K562 (cell line): Measurements from ENCODE around the gene WNK1. TPM values are rescaled to one million over a fixed set of nuclear protein-coding genes. Genes with fewer than 3 reads are reported as not detected.
A peak's percentile ranks its signal among the peaks of the same experiment; 100 is the strongest.

Experiments
- DNMT1 ChIP-seq: fragments of 450-650 bp; IDR thresholded peaks from 2 replicates; pipeline ENCODE4 v1.6.1; 2016; ENCODE audit warnings: antibody characterized with exemption, mild to moderate bottlenecking
- NFXL1 ChIP-seq: fragments of 450-650 bp; formaldehyde crosslinking; IDR thresholded peaks from 2 replicates; pipeline ENCODE4 v1.4.0; 2021; ENCODE audit warnings: mild to moderate bottlenecking
- NUFIP1 ChIP-seq: fragments of 450-650 bp; IDR thresholded peaks from 2 replicates; pipeline ENCODE4 v1.6.1; 2018; ENCODE audit not compliant: partially characterized antibody
- RBBP5 ChIP-seq: fragments of 200-600 bp; sonication (generic); IDR thresholded peaks from 2 replicates; pipeline ENCODE4 v1.6.1; 2012; ENCODE audit warnings: borderline replicate concordance, mild to moderate bottlenecking, low read length, control low read depth, inconsistent platforms; ENCODE audit not compliant: insufficient read depth, poor library complexity, severe bottlenecking
- RBM25 ChIP-seq: fragments of 200-400 bp; formaldehyde crosslinking; IDR thresholded peaks from 2 replicates; pipeline ENCODE4 v1.6.1; 2018; ENCODE audit warnings: low read length, low read depth, moderate library complexity; ENCODE audit not compliant: severe bottlenecking
- SAFB2 ChIP-seq: fragments of 200-400 bp; formaldehyde crosslinking; IDR thresholded peaks from 2 replicates; pipeline ENCODE4 v1.6.1; 2018; ENCODE audit warnings: borderline replicate concordance, low read length, low read depth, moderate library complexity; ENCODE audit not compliant: severe bottlenecking
- SRSF1 ChIP-seq: fragments of 200-400 bp; formaldehyde crosslinking; IDR thresholded peaks from 2 replicates; pipeline ENCODE4 v1.6.1; 2017; ENCODE audit warnings: mild to moderate bottlenecking, low read depth, low read length, moderate library complexity
- ZBTB11 ChIP-seq, 3 experiments: fragments of 200-800 bp in 1 of 3; fragments of 250-450 bp in 1 of 3; fragments of 450-650 bp in 1 of 3; sonication (Bioruptor Pico) in 1 of 3; sonication (Bioruptor generic) in 1 of 3; formaldehyde crosslinking in 1 of 3; IDR thresholded peaks; 2 replicates each; pipeline versions ENCODE4 v1.6.1 to v1.8.0; 2016 to 2022; ENCODE audit warnings: mild to moderate bottlenecking in 2 of 3, missing genetic modification characterization in 2 of 3, missing compliant biosample characterization in 1 of 3, moderate library complexity in 1 of 3
- ZBTB9 ChIP-seq: fragments of 450-650 bp; formaldehyde crosslinking; IDR thresholded peaks from 2 replicates; pipeline ENCODE4 v1.4.0; 2020; ENCODE audit warnings: mild to moderate bottlenecking, moderate library complexity
- ZNF717 ChIP-seq: fragments of 250-450 bp; sonication (Bioruptor Pico); IDR thresholded peaks from 2 replicates; pipeline ENCODE4 v1.5.0; 2021
- polyA plus RNA-seq, 8 experiments: library from polyadenylated mRNA; depleted of rRNA in 4 of 8; stranded (reverse) in 5 of 8; unstranded in 3 of 8; fragments of >200 nt; fragmentation: Nextera tagmentation in 2 of 8; fragmentation: Illumina TruSeq in 1 of 8; extraction: Ambion mirVana in 2 of 8; extraction: Trizol in 1 of 8; gene quantifications; 2 replicates each; pipeline versions ENCODE4 v1.2.1 to v1.2.3, GENCODE V29; 2011 to 2014; ENCODE audit warnings: inconsistent platforms in 1 of 8, missing spikeins in 1 of 8
- total RNA-seq, 7 experiments: library from RNA; depleted of rRNA in 6 of 7; stranded (reverse); fragments of >200 nt in 6 of 7; fragmentation: Illumina TruSeq in 2 of 7; extraction: Trizol in 2 of 7; gene quantifications; 2 replicates each; pipeline versions ENCODE4 v1.2.1 to v1.2.3, GENCODE V29; 2011 to 2021; ENCODE audit warnings: low replicate concordance in 1 of 7
- TF ChIP-seq, protein P1 (sequence below), 2 experiments: fragments of 450-650 bp in 1 of 2; sonication (generic) in 1 of 2; formaldehyde crosslinking in 1 of 2; IDR thresholded peaks; 2 replicates each; pipeline versions ENCODE4 v1.7.1 to v1.9.0; 2016 to 2022; ENCODE audit warnings: inconsistent platforms in 1 of 2, mild to moderate bottlenecking in 1 of 2, missing genetic modification reagents in 1 of 2

The WNK1 gene
- total and polyA plus RNA-seq, 9 of the 15 experiments (the other 6 are each of a cell fraction or from before 2014, with no cell fraction given): 4.3 to 73.9 (median 31.0) TPM

DNA sequence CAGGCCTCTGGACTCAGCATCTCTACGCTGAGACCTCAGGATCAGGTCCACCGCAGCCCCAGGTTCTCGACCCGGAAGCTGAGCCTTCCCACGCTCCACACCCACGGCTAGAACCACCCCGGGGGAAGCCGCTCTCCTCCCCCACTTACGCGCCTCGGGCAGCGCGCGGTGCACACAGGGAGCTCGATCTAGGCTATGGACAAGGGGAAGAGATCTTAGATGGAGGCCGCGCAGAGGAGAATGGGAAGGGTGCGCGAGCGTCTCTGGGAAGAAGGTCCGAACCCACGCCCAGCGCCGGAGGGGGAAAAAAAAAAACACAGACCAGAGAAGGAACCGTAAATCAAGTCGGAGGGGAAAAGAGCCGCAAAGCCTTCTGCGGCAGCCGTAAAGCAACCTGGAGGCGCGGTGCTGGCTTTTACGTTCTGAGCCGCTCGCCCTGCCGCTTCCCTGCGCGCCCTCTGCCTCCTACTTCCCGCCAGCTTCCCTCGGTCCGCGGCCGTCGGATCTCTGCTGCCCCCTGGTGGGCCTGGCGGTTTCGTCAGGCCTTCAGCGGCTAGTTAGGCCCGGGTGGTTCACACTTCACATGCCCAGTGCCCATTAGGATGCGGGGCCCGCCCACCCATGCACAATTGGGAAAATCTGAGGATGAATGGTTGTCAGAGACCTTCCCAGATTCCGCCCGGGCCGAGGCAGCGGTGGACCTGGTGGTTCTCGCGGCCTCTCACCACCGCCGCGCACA is 197.2 kb downstream of the WNK1 start, which contains the start of gene RAD52 (continued):
- TF ChIP-seq DNMT1 (no peak), ZNF717 (CRISPR knock-in tag) (no peak), ZBTB11 (CRISPR knock-in tag; IDR thresholded peaks at IDR 0.05) (peak in 1 of 3 experiments; percentile 84; a peak in 2 of 6 replicates), ZBTB9 (CRISPR knock-in tag) (0 out of 2 replicates have a peak, but pooled peaks have one; percentile 57), RBM25 (no peak), NUFIP1 (no peak), SAFB2 (no peak), RBBP5 (no peak), NFXL1 (CRISPR knock-in tag) (no peak), SRSF1 (no peak)
- TF ChIP-seq, protein P1, sequence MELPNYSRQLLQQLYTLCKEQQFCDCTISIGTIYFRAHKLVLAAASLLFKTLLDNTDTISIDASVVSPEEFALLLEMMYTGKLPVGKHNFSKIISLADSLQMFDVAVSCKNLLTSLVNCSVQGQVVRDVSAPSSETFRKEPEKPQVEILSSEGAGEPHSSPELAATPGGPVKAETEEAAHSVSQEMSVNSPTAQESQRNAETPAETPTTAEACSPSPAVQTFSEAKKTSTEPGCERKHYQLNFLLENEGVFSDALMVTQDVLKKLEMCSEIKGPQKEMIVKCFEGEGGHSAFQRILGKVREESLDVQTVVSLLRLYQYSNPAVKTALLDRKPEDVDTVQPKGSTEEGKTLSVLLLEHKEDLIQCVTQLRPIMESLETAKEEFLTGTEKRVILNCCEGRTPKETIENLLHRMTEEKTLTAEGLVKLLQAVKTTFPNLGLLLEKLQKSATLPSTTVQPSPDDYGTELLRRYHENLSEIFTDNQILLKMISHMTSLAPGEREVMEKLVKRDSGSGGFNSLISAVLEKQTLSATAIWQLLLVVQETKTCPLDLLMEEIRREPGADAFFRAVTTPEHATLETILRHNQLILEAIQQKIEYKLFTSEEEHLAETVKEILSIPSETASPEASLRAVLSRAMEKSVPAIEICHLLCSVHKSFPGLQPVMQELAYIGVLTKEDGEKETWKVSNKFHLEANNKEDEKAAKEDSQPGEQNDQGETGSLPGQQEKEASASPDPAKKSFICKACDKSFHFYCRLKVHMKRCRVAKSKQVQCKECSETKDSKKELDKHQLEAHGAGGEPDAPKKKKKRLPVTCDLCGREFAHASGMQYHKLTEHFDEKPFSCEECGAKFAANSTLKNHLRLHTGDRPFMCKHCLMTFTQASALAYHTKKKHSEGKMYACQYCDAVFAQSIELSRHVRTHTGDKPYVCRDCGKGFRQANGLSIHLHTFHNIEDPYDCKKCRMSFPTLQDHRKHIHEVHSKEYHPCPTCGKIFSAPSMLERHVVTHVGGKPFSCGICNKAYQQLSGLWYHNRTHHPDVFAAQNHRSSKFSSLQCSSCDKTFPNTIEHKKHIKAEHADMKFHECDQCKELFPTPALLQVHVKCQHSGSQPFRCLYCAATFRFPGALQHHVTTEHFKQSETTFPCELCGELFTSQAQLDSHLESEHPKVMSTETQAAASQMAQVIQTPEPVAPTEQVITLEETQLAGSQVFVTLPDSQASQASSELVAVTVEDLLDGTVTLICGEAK (IDR thresholded peaks at IDR 0.05): 0 out of 2 replicates have a peak, but pooled peaks have one; percentile 57
- TF ChIP-seq, protein P1 (CRISPR knock-in tag; IDR thresholded peaks at IDR 0.05): no peak
